NOMO-1 treated with DMSO at 0.1 percent for 48 hours (cell line): ENCODE data around the gene HTATSF1.

ENCODE experiments used
- DNase-seq: peaks from one replicate; lab custom pipeline; 2025; ENCODE audit not compliant: unreplicated experiment; lab: John Stamatoyannopoulos, UW

The HTATSF1 gene

DNA sequence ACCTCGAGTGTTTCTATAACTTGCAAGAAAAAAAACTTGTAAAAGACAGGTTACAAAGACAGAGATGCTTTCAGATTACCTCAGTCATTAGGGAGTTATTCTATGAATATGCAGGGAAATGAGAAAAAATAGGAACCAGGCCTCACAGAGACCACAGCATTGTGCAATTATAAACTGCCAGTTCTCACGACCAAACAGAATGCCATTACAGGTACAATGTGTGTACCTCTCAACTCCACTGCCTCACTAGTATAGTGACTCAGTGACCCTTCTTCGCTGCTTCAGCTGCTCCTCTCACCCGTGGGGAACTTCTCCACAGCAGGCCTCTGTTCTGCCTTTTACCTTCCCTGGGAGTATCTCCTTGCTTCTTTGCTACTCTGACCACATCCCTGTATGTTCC, 2.3 kb upstream of the HTATSF1 start:
- peak; percentile 80 for DNase-seq

DNA sequence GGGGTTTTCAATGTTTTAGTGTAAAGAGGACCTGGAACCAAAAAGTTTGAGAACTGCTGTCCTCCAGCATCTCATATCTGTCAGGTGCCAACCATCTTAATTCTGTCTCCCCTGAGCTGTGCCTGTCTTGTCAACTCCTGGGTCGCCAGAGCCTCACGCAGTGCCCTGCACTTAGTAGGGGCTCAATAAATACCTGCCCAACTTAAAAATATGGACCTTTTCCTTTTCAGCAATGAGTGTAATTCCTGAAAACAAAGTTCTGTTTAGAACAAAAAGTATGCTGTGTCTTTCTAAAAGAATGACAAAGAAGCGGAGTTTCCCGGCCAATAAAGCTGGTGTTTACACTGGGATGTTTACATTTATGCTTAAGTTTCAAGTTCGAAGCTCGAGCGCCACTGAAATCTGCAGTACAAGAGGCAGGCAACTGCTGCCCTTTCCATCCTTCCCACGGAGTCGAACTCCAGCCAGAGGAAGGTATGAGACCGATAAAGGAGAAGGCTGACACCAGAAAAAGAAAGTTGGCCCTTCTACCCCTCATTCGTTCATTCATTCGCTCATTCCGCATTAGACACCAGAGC, 1.1 kb upstream of the HTATSF1 start:
- no peak for DNase-seq

GRCh38 chrX:136496764-136497555, 432 bp upstream of the HTATSF1 start:
- DNase-seq: peak; percentile 81

DNA sequence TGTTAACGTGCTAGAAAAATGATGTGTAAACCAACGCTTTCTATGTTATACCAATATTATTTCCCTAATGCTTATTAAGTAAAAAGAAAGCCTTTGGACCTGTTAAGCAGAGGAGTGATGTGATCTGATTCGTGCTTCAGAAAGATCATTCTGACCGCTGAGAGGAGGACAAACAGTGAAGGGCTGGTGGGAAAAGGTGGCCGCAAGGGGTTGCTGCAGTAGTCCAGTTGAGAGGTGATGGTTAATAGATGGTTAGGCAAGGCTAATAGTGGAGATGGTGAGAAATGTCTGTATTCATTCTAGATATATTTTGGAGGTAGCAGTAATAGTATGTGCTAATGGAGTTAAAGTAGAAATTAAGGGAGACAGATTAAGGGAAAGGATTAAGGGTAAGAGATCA, 21.7 kb downstream of the HTATSF1 start:
- no peak for DNase-seq

DNA sequence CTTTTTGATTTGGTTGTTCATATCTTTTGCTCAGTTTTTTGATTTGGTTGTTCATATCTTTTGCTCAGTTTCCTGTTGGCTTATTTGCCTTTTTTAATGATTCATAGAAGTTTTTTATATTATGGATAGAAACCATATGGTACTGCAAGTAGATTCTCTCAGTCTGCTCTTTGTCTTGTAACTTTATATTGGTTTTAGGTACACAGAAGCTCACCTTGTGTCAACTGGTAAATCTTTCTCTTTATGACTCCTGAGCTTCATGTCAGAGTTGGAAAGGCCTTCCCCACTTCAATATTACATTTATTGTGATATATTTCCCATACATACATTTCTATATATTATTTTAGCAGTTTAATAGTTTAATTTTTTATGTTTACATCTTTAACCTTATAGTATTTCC, 26.4 kb downstream of the HTATSF1 start:
- no peak for DNase-seq

DNA sequence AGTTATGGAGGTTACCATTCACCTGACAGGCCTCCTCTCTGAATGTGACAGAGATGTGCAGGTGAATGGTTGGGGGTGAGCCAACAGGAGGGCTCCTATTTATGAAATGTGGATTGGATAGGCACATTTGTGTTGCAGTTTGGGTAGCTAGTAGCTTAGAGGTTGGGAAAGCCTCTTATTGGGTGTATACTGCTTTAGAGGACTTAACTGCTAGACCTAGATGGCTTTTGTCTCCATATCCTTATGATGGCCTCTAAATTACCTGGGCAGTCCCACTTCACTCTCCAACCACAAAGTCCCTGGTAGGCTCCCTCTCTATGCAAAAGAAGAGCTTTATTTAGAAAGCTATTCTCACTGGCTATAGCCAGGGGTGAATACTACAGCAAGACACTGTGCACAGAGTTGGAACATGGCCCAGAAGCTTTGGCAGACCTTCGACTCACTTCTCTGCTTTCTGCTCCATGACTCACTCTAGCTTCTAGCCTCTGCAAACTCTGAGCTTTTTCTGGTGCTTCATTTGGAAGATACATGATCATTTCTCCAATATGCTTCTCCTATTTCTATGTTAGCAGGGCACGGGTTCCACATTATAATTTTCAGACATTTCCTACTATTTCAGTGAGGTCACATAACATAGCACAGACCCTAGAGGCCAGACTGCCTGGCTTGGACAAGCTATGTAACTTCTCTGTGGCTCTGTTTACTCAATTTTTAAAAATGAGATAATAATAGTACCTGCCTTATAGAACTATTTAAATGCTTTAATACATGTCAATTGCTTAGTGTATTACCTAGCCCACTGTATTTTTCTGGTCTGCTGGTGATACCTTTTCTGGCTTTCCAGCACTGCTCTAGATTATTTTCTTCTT, 28.6 kb downstream of the HTATSF1 start:
- DNase-seq: no peak

GRCh38 chrX:136528645-136529315, 31.4 kb downstream of the HTATSF1 start:
- no peak for DNase-seq

GRCh38 chrX:136529795-136530194, 32.4 kb downstream of the HTATSF1 start:
- no peak for DNase-seq

- no peak for DNase-seq
These were observed 34.6 kb downstream of the HTATSF1 start, which contains the start of gene VGLL1 for GRCh38 chrX:136531951-136532350. Gene VGLL1 (plus strand): TSS chrX:136532215. CDS start chrX:136536021, 3,806 bp downstream.

DNA sequence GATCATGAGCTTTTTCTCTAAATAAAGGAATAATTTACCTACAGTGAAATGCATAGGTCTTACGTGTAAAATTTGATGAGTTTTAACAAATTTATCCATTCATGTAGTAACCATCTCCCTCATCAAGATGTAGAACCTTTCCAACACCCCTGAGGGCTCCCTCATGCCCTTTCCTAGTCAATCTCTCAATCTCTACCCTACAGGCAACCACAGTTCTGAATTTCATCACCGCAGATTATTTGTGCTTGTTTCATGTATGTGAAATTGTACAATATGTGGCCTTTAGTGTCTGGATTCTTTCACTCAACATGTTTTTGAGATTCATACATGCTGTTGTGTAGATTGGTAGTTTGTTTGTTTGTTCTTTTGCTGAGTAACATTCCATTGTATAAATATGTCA, 36.7 kb downstream of the HTATSF1 start:
- DNase-seq: no peak

- DNase-seq: no peak
These were observed 41.4 kb downstream of the HTATSF1 start for GRCh38 chrX:136538811-136539210.

- no peak for DNase-seq
These were observed 42.8 kb downstream of the HTATSF1 start for GRCh38 chrX:136540226-136540625.

GRCh38 chrX:136541294-136541693, 43.9 kb downstream of the HTATSF1 start:
- DNase-seq: no peak

DNA sequence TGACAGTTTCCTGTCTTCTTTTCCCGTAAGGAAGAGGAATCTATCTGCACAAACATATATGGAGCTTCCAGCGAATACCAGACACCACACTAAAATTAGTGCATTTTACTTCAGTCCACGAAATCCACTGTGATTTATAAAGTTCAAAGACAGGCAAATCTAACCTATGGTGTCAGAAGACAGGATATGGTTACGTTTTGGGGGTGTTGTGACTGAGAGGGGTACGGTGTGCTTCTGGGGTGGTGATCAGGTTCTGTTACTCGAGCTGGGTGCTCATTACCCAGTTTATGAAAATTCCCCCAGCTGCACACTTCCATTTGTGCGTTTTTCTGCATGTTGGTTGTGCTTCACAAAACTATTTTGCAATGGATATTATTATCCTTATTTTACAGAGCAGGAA, 44.9 kb downstream of the HTATSF1 start:
- no peak for DNase-seq

- DNase-seq: no peak
These were observed 49.0 kb downstream of the HTATSF1 start for GRCh38 chrX:136546371-136546781.

DNA sequence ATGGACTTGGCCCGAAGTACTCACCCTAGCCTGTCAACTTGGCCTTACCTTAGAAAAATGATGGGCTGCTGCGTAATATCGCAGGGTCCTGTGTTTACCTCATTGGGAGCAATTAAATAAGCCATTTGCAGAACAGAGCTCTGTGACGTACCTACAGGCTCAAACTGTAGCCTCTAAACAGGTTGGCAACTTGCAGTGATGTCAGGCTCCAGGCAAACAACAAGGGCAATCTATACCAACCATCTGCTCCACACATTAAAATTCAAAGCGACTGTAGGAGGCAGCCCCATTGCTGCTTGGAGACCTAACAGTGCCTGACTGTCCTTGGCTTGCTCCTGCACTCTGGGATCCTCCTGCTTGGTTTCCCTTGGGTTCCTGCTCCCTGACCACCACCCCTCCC, 51.8 kb downstream of the HTATSF1 start:
- DNase-seq: no peak

GRCh38 chrX:136551410-136551809, 54.0 kb downstream of the HTATSF1 start:
- DNase-seq: no peak

- DNase-seq: no peak
These were observed 58.3 kb downstream of the HTATSF1 start for GRCh38 chrX:136555694-136556093.
